Lower leg skin (tissue), 4 donors: ENCODE measurements around the gene ALDH1A3. TPM values are rescaled to one million over a fixed set of nuclear protein-coding genes. Genes with fewer than 3 reads are reported as not detected.

Experiments
- DNase-seq, 2 donors: peaks; one replicate each; pipeline ENCODE4 v3.0.0-alpha.2; 2019; ENCODE audit warnings: low spot score in 2 of 2
- H3K4me3 ChIP-seq: fragments of 200-600 bp; sonication (generic); 2 replicates; pipeline ENCODE4 v1.5.1; 2017; ENCODE audit warnings: mild to moderate bottlenecking, low read depth; ENCODE audit not compliant: poor library complexity, severe bottlenecking
- POLR2A ChIP-seq, 2 donors: fragments of 450-650 bp; IDR thresholded peaks; one replicate each; pipeline ENCODE4 v1.6.1; 2016 to 2017; ENCODE audit warnings: antibody characterized with exemption in 2 of 2, mild to moderate bottlenecking in 1 of 2, moderate library complexity in 1 of 2
- WGBS, 2 donors: methylation state at CpG; one replicate each; pipeline ENCODE4 v1.1.5; 2018; 5-methylcytosine and 5-hydroxymethylcytosine counted together
- intact Hi-C: fragments of 100-400 bp; cut with DNase I; formaldehyde crosslinking; loops from one replicate; pipeline ENCODE4 v1.15.0; 2023; ENCODE audit warnings: low total_unique reads
- total RNA-seq, 4 donors: library from RNA; depleted of rRNA; stranded (reverse); fragments of >200 nt; gene quantifications; one replicate each; pipeline ENCODE4 v1.1.0, GENCODE V29; 2016
- TF ChIP-seq, protein P1 (sequence below), 3 donors: fragments of 450-650 bp; IDR thresholded peaks; one replicate each; pipeline ENCODE4 v1.5.1; 2016; ENCODE audit warnings: antibody characterized with exemption in 3 of 3, mild to moderate bottlenecking in 3 of 3, moderate library complexity in 2 of 3

ALDH1A3 gene
- total RNA-seq, 4 donors from 2014 or later: 3.3 to 24.5 (median 8.7) TPM

DNA sequence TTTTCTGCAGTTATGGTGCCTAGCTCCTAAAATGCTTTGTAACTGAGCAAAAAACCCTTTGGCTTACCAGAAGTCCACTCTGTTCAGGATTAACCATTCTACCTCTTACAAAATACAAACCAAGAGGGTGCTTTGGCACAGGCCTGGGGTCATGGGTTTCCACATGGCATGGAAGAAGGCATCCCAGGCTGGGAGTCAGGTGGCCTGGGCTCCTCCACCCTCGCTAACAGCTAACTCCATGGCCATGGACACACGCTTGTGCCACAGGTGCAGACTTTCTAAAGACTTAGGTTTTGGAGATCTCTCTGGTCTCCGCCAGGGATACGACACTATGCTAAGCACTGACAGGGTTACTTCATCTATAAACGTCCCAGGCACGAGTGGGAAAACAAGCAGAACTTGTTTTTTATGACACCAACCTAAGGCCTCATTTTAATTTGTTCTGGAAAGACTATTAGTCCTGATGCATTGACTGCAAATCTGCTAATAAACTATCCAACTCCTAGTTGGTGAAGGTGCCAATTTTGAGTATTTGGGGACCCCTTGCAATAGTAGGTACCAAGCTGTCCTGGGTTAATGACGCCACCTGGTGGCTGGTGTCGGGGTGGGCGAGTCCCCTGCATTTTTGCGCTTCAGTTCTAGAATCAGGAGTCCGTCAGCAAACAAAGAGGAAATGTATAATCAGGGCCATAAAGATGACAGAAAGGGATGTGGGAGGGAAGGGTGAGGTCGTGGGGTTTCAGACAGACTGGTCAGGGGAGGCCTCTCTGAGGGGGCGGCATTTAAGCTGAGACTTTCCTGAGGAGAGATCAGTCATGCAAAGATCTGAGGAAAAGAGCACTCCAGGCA is 10.3 kb upstream of the ALDH1A3 start:
- 67 to 70% methylated on average over 13 of the region's 13 CpGs for WGBS, 2 donors
- H3K4me3 ChIP-seq: no peak overlapping the region
- DNase-seq: no peak
- TF ChIP-seq, protein P1, sequence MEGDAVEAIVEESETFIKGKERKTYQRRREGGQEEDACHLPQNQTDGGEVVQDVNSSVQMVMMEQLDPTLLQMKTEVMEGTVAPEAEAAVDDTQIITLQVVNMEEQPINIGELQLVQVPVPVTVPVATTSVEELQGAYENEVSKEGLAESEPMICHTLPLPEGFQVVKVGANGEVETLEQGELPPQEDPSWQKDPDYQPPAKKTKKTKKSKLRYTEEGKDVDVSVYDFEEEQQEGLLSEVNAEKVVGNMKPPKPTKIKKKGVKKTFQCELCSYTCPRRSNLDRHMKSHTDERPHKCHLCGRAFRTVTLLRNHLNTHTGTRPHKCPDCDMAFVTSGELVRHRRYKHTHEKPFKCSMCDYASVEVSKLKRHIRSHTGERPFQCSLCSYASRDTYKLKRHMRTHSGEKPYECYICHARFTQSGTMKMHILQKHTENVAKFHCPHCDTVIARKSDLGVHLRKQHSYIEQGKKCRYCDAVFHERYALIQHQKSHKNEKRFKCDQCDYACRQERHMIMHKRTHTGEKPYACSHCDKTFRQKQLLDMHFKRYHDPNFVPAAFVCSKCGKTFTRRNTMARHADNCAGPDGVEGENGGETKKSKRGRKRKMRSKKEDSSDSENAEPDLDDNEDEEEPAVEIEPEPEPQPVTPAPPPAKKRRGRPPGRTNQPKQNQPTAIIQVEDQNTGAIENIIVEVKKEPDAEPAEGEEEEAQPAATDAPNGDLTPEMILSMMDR (IDR thresholded peaks at IDR 0.05): no peak
- no peak for TF ChIP-seq POLR2A (IDR thresholded peaks at IDR 0.05)
- intact Hi-C loops: no loop called here

GRCh38 chr15:100873029-100873677 is 6.5 kb upstream of the ALDH1A3 start:
- intact Hi-C loops: loop anchor here (5.0 kb wide), 1 partner anchor 241 kb away; no protein-coding TSS in a partner anchor
- TF ChIP-seq, protein P1 (IDR thresholded peaks at IDR 0.05): peak in 1 of 3 donors; percentile 73
- TF ChIP-seq POLR2A (IDR thresholded peaks at IDR 0.05): no peak
- peak; percentile 83 to 91 for DNase-seq
- 30 to 38% methylated on average over 2 of the region's 2 CpGs for WGBS, 2 donors
- no peak overlapping the region for H3K4me3 ChIP-seq

DNA sequence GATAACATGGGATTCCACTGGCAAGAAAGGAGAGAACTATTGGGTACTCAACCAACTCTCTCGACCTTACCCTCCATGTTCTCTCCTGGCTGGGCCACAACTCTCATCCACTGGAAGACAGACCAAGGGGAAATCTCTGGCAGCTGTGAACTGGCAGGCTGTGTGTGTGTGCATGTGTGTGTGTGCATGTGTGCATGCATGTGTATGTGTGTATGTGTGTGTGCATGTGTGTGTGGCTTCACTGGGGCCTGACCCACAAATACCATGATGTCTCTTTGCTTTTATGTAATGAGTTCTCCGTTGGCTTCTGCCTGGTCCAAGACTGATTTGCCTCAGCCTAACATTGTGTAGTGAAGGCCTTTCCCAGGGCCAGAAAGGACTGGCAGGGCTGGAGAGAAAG is 4.1 kb upstream of the ALDH1A3 start:
- no peak overlapping the region for H3K4me3 ChIP-seq
- TF ChIP-seq POLR2A (IDR thresholded peaks at IDR 0.05): no peak
- TF ChIP-seq, protein P1 (IDR thresholded peaks at IDR 0.05): no peak
- DNase-seq: no peak
- 90 to 95% methylated on average over 2 of the region's 2 CpGs for WGBS, 2 donors
- intact Hi-C loops: no loop called here

GRCh38 chr15:100875976-100876375 is 3.7 kb upstream of the ALDH1A3 start:
- H3K4me3 ChIP-seq: no peak overlapping the region
- no peak for DNase-seq
- TF ChIP-seq, protein P1 (IDR thresholded peaks at IDR 0.05): no peak
- no peak for TF ChIP-seq POLR2A (IDR thresholded peaks at IDR 0.05)
- 97% methylated on average over 5 to 7 of the region's 7 CpGs for WGBS, 2 donors
- intact Hi-C loops: no loop called here

- no peak overlapping the region for H3K4me3 ChIP-seq
- no peak for DNase-seq
- TF ChIP-seq, protein P1 (IDR thresholded peaks at IDR 0.05): no peak
- TF ChIP-seq POLR2A (IDR thresholded peaks at IDR 0.05): no peak
- 69 to 77% methylated on average over 10 of the region's 10 CpGs for WGBS, 2 donors
- intact Hi-C loops: no loop called here
Measured at GRCh38 chr15:100877551-100877950, 2.1 kb upstream of the ALDH1A3 start.
